ENCODE results near the gene DTNB. TPM values are rescaled to one million over a fixed set of nuclear protein-coding genes. Genes with fewer than 3 reads are reported as not detected.

DTNB gene
- polyA plus RNA-seq, 3 donors = 17.0 to 20.4 (median 19.6) TPM

GRCh38 chr2:25401307-25402026 lies 271.9 kb downstream of the DTNB start:
- DNase-seq (ENCODE audit: low read depth in 3 of 3, low spot score in 2 of 3) = no peak

- DNase-seq (ENCODE audit: low read depth in 3 of 3, low spot score in 2 of 3) = no peak
Observed at GRCh38 chr2:25400576-25401216, 272.7 kb downstream of the DTNB start.

GRCh38 chr2:25400169-25400568 lies 273.2 kb downstream of the DTNB start:
- DNase-seq (ENCODE audit: low read depth in 3 of 3, low spot score in 2 of 3) = no peak

- no peak for DNase-seq (ENCODE audit: low read depth in 3 of 3, low spot score in 2 of 3)
Observed at GRCh38 chr2:25398534-25398933, 274.8 kb downstream of the DTNB start.

GRCh38 chr2:25397777-25398176 lies 275.6 kb downstream of the DTNB start:
- DNase-seq (ENCODE audit: low read depth in 3 of 3, low spot score in 2 of 3) = no peak

- no peak for DNase-seq (ENCODE audit: low read depth in 3 of 3, low spot score in 2 of 3)
Observed at GRCh38 chr2:25389161-25389560, 284.2 kb downstream of the DTNB start.

- no peak for DNase-seq (ENCODE audit: low read depth in 3 of 3, low spot score in 2 of 3)
Observed at GRCh38 chr2:25388491-25388890, 284.9 kb downstream of the DTNB start.

- no peak for DNase-seq (ENCODE audit: low read depth in 3 of 3, low spot score in 2 of 3)
Observed at GRCh38 chr2:25387876-25388449, 285.4 kb downstream of the DTNB start.

- no peak for DNase-seq (ENCODE audit: low read depth in 3 of 3, low spot score in 2 of 3)
Observed at GRCh38 chr2:25386971-25387875, 286.2 kb downstream of the DTNB start.

- DNase-seq (ENCODE audit: low read depth in 3 of 3, low spot score in 2 of 3) = no peak
Observed at GRCh38 chr2:25385910-25386309, 287.5 kb downstream of the DTNB start.

GRCh38 chr2:25383806-25384205 lies 289.6 kb downstream of the DTNB start:
- DNase-seq (ENCODE audit: low read depth in 3 of 3, low spot score in 2 of 3) = no peak

- DNase-seq (ENCODE audit: low read depth in 3 of 3, low spot score in 2 of 3) = no peak
Observed at GRCh38 chr2:25381502-25381901, 291.9 kb downstream of the DTNB start.

GRCh38 chr2:25380586-25381375 lies 292.6 kb downstream of the DTNB start:
- no peak for DNase-seq (ENCODE audit: low read depth in 3 of 3, low spot score in 2 of 3)

GRCh38 chr2:25380023-25380422 lies 293.4 kb downstream of the DTNB start:
- DNase-seq (ENCODE audit: low read depth in 3 of 3, low spot score in 2 of 3) = no peak

- DNase-seq (ENCODE audit: low read depth in 3 of 3, low spot score in 2 of 3) = no peak
Observed at GRCh38 chr2:25379535-25379934, 293.8 kb downstream of the DTNB start.

- no peak for DNase-seq (ENCODE audit: low read depth in 3 of 3, low spot score in 2 of 3)
Observed at GRCh38 chr2:25378731-25379490, 294.5 kb downstream of the DTNB start.

- DNase-seq (ENCODE audit: low read depth in 3 of 3, low spot score in 2 of 3) = no peak
Observed at GRCh38 chr2:25377822-25378421, 295.5 kb downstream of the DTNB start.

- peak; percentile 41 to 76 (median 75) for DNase-seq (ENCODE audit: low read depth in 3 of 3, low spot score in 2 of 3)
Observed at GRCh38 chr2:25376750-25377621, 296.4 kb downstream of the DTNB start.

Data from right renal cortex interstitium (tissue), 3 donors.